ENCODE measurements around the gene SHLD2. TPM values are rescaled to one million over a fixed set of nuclear protein-coding genes. Genes with fewer than 3 reads are reported as not detected.
"Not testable (repeated sequence)": the region's sequence is repeated elsewhere in the genome, so short reads cannot be mapped to it uniquely, and the experiment has no call there.

The SHLD2 gene
- polyA plus RNA-seq, 1 donor, result 18.9 TPM

- not testable (repeated sequence) for DNase-seq (ENCODE audit: low read depth)
Measured at GRCh38 chr10:87213150-87213765, 118.3 kb downstream of the SHLD2 start.

- not testable (repeated sequence) for DNase-seq (ENCODE audit: low read depth)
Measured at GRCh38 chr10:87213806-87214205, 118.8 kb downstream of the SHLD2 start.

GRCh38 chr10:87216120-87216519, 121.1 kb downstream of the SHLD2 start:
- DNase-seq (ENCODE audit: low read depth), result not testable (repeated sequence)

GRCh38 chr10:87219370-87219769, 124.4 kb downstream of the SHLD2 start:
- DNase-seq (ENCODE audit: low read depth), result not testable (repeated sequence)

- not testable (repeated sequence) for DNase-seq (ENCODE audit: low read depth)
Measured at GRCh38 chr10:87222789-87223188, 127.8 kb downstream of the SHLD2 start.

GRCh38 chr10:87225148-87225547, 130.1 kb downstream of the SHLD2 start, which contains the start of gene NUTM2A:
Gene NUTM2A (plus strand): TSS chr10:87225448. CDS start chr10:87225831, 383 bp downstream.
- not testable (repeated sequence) for DNase-seq (ENCODE audit: low read depth)

GRCh38 chr10:87228247-87228646, 133.2 kb downstream of the SHLD2 start:
- DNase-seq (ENCODE audit: low read depth), result not testable (repeated sequence)

- DNase-seq (ENCODE audit: low read depth), result not testable (repeated sequence)
Measured at GRCh38 chr10:87229211-87229610, 134.2 kb downstream of the SHLD2 start.

- DNase-seq (ENCODE audit: low read depth), result not testable (repeated sequence)
Measured at GRCh38 chr10:87234854-87235253, 139.8 kb downstream of the SHLD2 start.

GRCh38 chr10:87237244-87237643, 142.2 kb downstream of the SHLD2 start:
- not testable (repeated sequence) for DNase-seq (ENCODE audit: low read depth)

GRCh38 chr10:87239346-87239808, 144.4 kb downstream of the SHLD2 start:
- DNase-seq (ENCODE audit: low read depth), result not testable (repeated sequence)

Other genes starting within 250 kb of the SHLD2 start
- 18.5 TPM for gene MMRN2, start 137.6 kb upstream of the SHLD2 start, polyA plus RNA-seq (ENCODE audit: insufficient read length)
- gene SNCG, start 136.6 kb upstream of the SHLD2 start, polyA plus RNA-seq (ENCODE audit: insufficient read length), result 4.6 TPM
- gene ADIRF, start 126.7 kb upstream of the SHLD2 start, polyA plus RNA-seq (ENCODE audit: insufficient read length), result 3.4 TPM
- gene FAM25A, start 74.9 kb upstream of the SHLD2 start, polyA plus RNA-seq (ENCODE audit: insufficient read length), result not detected
- gene GLUD1, start 363 bp upstream of the SHLD2 start, polyA plus RNA-seq (ENCODE audit: insufficient read length), result 52.3 TPM
- 4.1 TPM for gene NUTM2A, start 130.2 kb downstream of the SHLD2 start, polyA plus RNA-seq (ENCODE audit: insufficient read length)

Data from forelimb muscle (tissue), 1 donor.